IMR-90 (cell line): ENCODE results near the gene SNRNP25. TPM values are rescaled to one million over a fixed set of nuclear protein-coding genes. Genes with fewer than 3 reads are reported as not detected.

Experiments used
- ATAC-seq: fragments of 200-7000 bp; cut with Tn5 transposase; 2 replicates; pipeline ENCODE4 v1.9.1; 2020; ENCODE audit warnings: low read depth, mild to moderate bottlenecking, moderate library complexity
- BruUV-seq: library from RNA; stranded (reverse); fragments of 400-500 nt; replicated peaks from 2 replicates; lab custom pipeline; 2021; lab: Mats Ljungman, UMichigan
- CTCF ChIA-PET: fragments of 300-600 bp; formaldehyde crosslinking; extraction: SDS; loops from one replicate; lab custom pipeline; 2021; ENCODE audit warnings: antibody characterized with exemption; lab: Yijun Ruan, JAX
- POLR2A ChIA-PET: fragments of 300-600 bp; sonication (Branson Sonifier 250); formaldehyde crosslinking; loops from one replicate; lab custom pipeline; 2022; ENCODE audit warnings: antibody characterized with exemption; ENCODE audit not compliant: unreplicated experiment; lab: Charles Lee
- DNase-seq: peaks from one replicate; pipeline ENCODE4 v3.0.0; 2013
- H2AFZ ChIP-seq: replicated peaks from 2 replicates; pipeline ENCODE3; 2013; ENCODE audit warnings: low read length, mild to moderate bottlenecking; ENCODE audit not compliant: poor library complexity
- H2AK5ac ChIP-seq: 2 replicates; pipeline ENCODE4 v1.6.1; 2013; ENCODE audit warnings: low read depth, low read length, inconsistent platforms
- H2AK9ac ChIP-seq: replicated peaks from 2 replicates; pipeline ENCODE3; 2013; ENCODE audit warnings: mild to moderate bottlenecking, low read depth, low read length, moderate library complexity; ENCODE audit not compliant: poor library complexity
- H2BK120ac ChIP-seq: 2 replicates; pipeline ENCODE4 v1.6.1; 2013; ENCODE audit warnings: low read depth, low read length, inconsistent platforms
- H2BK15ac ChIP-seq: 3 replicates; pipeline ENCODE4 v1.6.1; 2013; ENCODE audit warnings: low read depth, low read length, inconsistent platforms
- H2BK20ac ChIP-seq: 2 replicates; pipeline ENCODE4 v1.6.1; 2013; ENCODE audit warnings: low read depth, mild to moderate bottlenecking, inconsistent platforms, low read length, moderate library complexity
- H2BK5ac ChIP-seq: 2 replicates; pipeline ENCODE4 v1.6.1; 2013; ENCODE audit warnings: mild to moderate bottlenecking, low read depth, low read length, inconsistent platforms; ENCODE audit not compliant: poor library complexity, severe bottlenecking
- H3K14ac ChIP-seq: replicated peaks from 2 replicates; pipeline ENCODE4 v1.6.1; 2013; ENCODE audit warnings: low read depth, low read length, inconsistent platforms
- H3K18ac ChIP-seq: 2 replicates; pipeline ENCODE4 v1.6.1; 2013; ENCODE audit warnings: low read depth, low read length, control low read depth
- H3K23ac ChIP-seq: 2 replicates; pipeline ENCODE4 v1.6.1; 2013; ENCODE audit warnings: low read depth, low read length, inconsistent platforms
- H3K27ac ChIP-seq: 2 replicates; pipeline ENCODE4 v1.5.1; 2013; ENCODE audit warnings: mild to moderate bottlenecking, control low read depth, low read length; ENCODE audit not compliant: insufficient read depth
- H3K27me3 ChIP-seq: 2 replicates; pipeline ENCODE4 v1.6.1; 2013; ENCODE audit warnings: low read length; ENCODE audit not compliant: control insufficient read depth, insufficient read depth
- H3K36me3 ChIP-seq: 2 replicates; pipeline ENCODE4 v1.6.1; 2013; ENCODE audit warnings: low read length, mixed read lengths; ENCODE audit not compliant: control insufficient read depth, insufficient read depth
- H3K4ac ChIP-seq: 2 replicates; pipeline ENCODE4 v1.6.1; 2013; ENCODE audit warnings: low read depth, low read length, inconsistent platforms
- H3K4me1 ChIP-seq: 2 replicates; pipeline ENCODE4 v1.6.1; 2013; ENCODE audit warnings: low read length, mixed read lengths; ENCODE audit not compliant: control insufficient read depth, insufficient read depth
- H3K4me2 ChIP-seq: 2 replicates; pipeline ENCODE4 v1.6.1; 2013; ENCODE audit warnings: low read depth, mild to moderate bottlenecking, control low read depth, low read length, moderate library complexity
- H3K4me3 ChIP-seq: 2 replicates; pipeline ENCODE4 v1.5.1; 2013; ENCODE audit warnings: low read depth, mild to moderate bottlenecking, control low read depth, low read length, moderate library complexity; ENCODE audit not compliant: insufficient read depth
- H3K56ac ChIP-seq: 2 replicates; pipeline ENCODE4 v1.6.1; 2013; ENCODE audit warnings: low read length, inconsistent platforms; ENCODE audit not compliant: insufficient read depth; ENCODE audit errors: extremely low read depth
- H3K79me1 ChIP-seq, 2 experiments: 2 replicates each; pipeline ENCODE4 v1.6.1; 2013; ENCODE audit warnings: low read length in 2 of 2, inconsistent platforms in 1 of 2, low read depth in 1 of 2
- H3K9ac ChIP-seq: 2 replicates; pipeline ENCODE4 v1.6.1; 2013; ENCODE audit warnings: low read depth, low read length, control low read depth
- H3K9me1 ChIP-seq: 2 replicates; pipeline ENCODE4 v1.6.1; 2013; ENCODE audit warnings: low read length, inconsistent platforms; ENCODE audit not compliant: insufficient read depth
- H3K9me3 ChIP-seq: 2 replicates; pipeline ENCODE4 v1.6.1; 2013; ENCODE audit warnings: low read length; ENCODE audit not compliant: control insufficient read depth, insufficient read depth
- H4K20me1 ChIP-seq: 2 replicates; pipeline ENCODE4 v1.6.1; 2013; ENCODE audit warnings: low read length, inconsistent platforms; ENCODE audit not compliant: insufficient read depth
- H4K5ac ChIP-seq: 2 replicates; pipeline ENCODE4 v1.6.1; 2013; ENCODE audit warnings: mild to moderate bottlenecking, low read depth, low read length, control low read depth
- H4K8ac ChIP-seq, 2 experiments: 2 replicates each; pipeline ENCODE4 v1.6.1; 2013; ENCODE audit warnings: low read depth in 2 of 2, low read length in 2 of 2, control low read depth in 1 of 2, inconsistent platforms in 1 of 2
- H4K91ac ChIP-seq: 2 replicates; pipeline ENCODE4 v1.6.1; 2013; ENCODE audit warnings: low read depth, low read length, inconsistent platforms; ENCODE audit not compliant: insufficient read depth
- BHLHE40 ChIP-seq: fragments of 150-350 bp; IDR thresholded peaks from 2 replicates; pipeline ENCODE4 v1.6.1; 2016; ENCODE audit warnings: mild to moderate bottlenecking, low read depth, low read length
- CEBPB ChIP-seq: IDR thresholded peaks from 2 replicates; pipeline ENCODE4 v1.6.1; 2012; ENCODE audit warnings: low read depth, low read length, improper control_type of control experiment
- CHD1 ChIP-seq: IDR thresholded peaks from 2 replicates; pipeline ENCODE4 v1.6.1; 2012; ENCODE audit warnings: low read depth, low read length, improper control_type of control experiment
- FOS ChIP-seq: fragments of 150-350 bp; IDR thresholded peaks from 2 replicates; pipeline ENCODE4 v1.6.1; 2016; ENCODE audit warnings: low read depth, low read length
- MAFK ChIP-seq: IDR thresholded peaks from 2 replicates; pipeline ENCODE4 v1.6.1; 2012; ENCODE audit warnings: low read depth, low read length, improper control_type of control experiment
- MXI1 ChIP-seq: IDR thresholded peaks from 2 replicates; pipeline ENCODE4 v1.6.1; 2012; ENCODE audit warnings: low read depth, mild to moderate bottlenecking, low read length, moderate library complexity, borderline replicate concordance
- POLR2A ChIP-seq: IDR thresholded peaks from 2 replicates; pipeline ENCODE4 v1.6.1; 2012; ENCODE audit warnings: mild to moderate bottlenecking, low read depth, low read length
- RAD21 ChIP-seq: IDR thresholded peaks from 2 replicates; pipeline ENCODE4 v1.6.1; 2012; ENCODE audit warnings: low read length, improper control_type of control experiment
- RCOR1 ChIP-seq: IDR thresholded peaks from 2 replicates; pipeline ENCODE4 v1.6.1; 2012; ENCODE audit warnings: mild to moderate bottlenecking, low read length, improper control_type of control experiment; ENCODE audit not compliant: insufficient replicate concordance
- SMC3 ChIP-seq: fragments of 150-350 bp; IDR thresholded peaks from 2 replicates; pipeline ENCODE4 v1.6.1; 2016; ENCODE audit warnings: low read depth, mild to moderate bottlenecking, antibody characterized with exemption, low read length, moderate library complexity
- WGBS, 2 experiments: methylation state at CpG; one replicate each; pipeline versions ENCODE4 v1.1.5 to v1.1.7; 2013; ENCODE audit warnings: missing lambda C conversion rate in 2 of 2; ENCODE audit not compliant: insufficient read length in 1 of 2; ENCODE audit errors: extremely low coverage in 2 of 2; 5-methylcytosine and 5-hydroxymethylcytosine counted together
- dilution Hi-C: fragments of 300-500 bp; cut with HindIII; formaldehyde crosslinking; loops from one replicate; pipeline ENCODE4 v1.14.3; 2018; ENCODE audit warnings: low sequenced_read_pairs; ENCODE audit not compliant: unreplicated experiment
- in situ Hi-C: fragments of 300-500 bp; cut with MboI; formaldehyde crosslinking; loops from 3 replicates; pipeline ENCODE4 v1.14.3; 2019; ENCODE audit warnings: low sequenced_read_pairs, inconsistent platforms, mixed read lengths
- intact Hi-C: fragments of 100-400 bp; cut with micrococcal nuclease; formaldehyde crosslinking; loops from 2 replicates; pipeline ENCODE4 v1.10.0; 2022
- polyA plus RNA-seq, 3 experiments: library from polyadenylated mRNA; depleted of rRNA; stranded (reverse); fragments of >200 nt; gene quantifications; 2 replicates each; pipeline ENCODE4 v1.2.3, GENCODE V29; 2012; ENCODE audit warnings: low replicate concordance in 1 of 3
- total RNA-seq: library from RNA; depleted of rRNA; stranded (reverse); fragments of >200 nt; gene quantifications from 2 replicates; pipeline ENCODE4 v1.2.3, GENCODE V29; 2012
- TF ChIP-seq, protein P1 (sequence below): fragments of 150-350 bp; IDR thresholded peaks from 2 replicates; pipeline ENCODE4 v1.6.1; 2017; ENCODE audit warnings: mild to moderate bottlenecking, antibody characterized with exemption, low read length, low read depth
- TF ChIP-seq, protein P2 (sequence below): fragments of 150-350 bp; IDR thresholded peaks from 2 replicates; pipeline ENCODE4 v1.6.1; 2016; ENCODE audit warnings: low read depth, mild to moderate bottlenecking, low read length, moderate library complexity, borderline replicate concordance
- TF ChIP-seq, protein P3 (sequence below): conservative IDR thresholded peaks from 2 replicates; pipeline ENCODE4 v1.5.1; 2012; ENCODE audit warnings: mild to moderate bottlenecking, low read depth, low read length, improper control_type of control experiment

The SNRNP25 gene
- total and polyA plus RNA-seq, 2 of the 4 experiments (the other 2 are of a cell fraction): 67.2 to 88.0 TPM

DNA sequence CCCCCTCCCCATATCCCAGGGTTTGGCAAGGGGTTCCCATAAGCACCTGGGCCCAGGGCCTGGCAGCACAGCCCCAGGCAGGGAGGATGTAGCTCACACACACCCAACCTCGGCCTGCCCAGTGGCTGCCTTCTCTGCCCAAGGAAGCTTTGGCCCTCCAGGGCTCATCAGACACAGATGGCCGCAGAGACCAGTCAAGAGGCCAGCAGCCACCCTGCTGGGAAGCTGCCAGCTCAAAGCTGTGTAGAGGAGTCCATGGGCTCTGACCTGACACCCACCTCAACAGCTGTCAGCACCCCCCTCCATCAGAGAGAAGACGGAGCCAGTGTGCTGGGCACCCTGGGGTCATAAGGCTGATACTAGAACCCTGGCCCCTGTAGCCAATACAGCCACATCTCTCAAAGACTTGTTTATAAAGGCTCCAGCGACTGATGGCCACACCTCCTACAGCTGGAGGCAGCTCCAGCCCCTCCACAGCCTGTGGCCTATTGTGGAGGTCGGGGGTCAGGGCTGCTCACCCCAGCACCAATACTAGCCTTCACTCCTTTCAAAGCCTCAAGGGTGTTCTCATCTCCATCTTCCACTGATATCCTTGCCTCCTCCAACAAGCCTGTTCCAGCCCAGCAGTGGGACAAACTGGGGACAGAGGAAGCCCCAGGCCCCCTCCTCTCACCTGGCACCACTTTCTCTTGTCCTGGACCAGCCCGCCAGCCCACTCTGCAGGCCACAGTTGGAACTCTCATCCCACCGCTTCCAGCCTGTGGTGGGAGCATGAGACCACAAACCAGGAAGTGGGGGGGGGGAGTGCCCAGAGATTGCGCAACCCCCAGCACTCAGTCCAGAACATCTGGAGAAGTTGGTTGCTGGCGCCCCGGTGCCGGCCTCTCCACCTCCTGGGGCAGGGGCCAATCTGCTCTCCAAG is 22.2 kb downstream of the SNRNP25 start:
- CTCF ChIA-PET: interaction anchor here (0.9 to 1.1 kb wide), 3 partner anchors 10 to 21 kb away, joined by 3 to 5 read pairs (median 4); no protein-coding TSS in a partner anchor
- H3K9ac ChIP-seq: peak overlapping the region; percentile 13; the same call in 1 of the 2 replicates
- TF ChIP-seq RAD21 (peak; percentile 40; the same call in 1 of the 2 replicates), POLR2A (no peak), MXI1 (no peak), CEBPB (peak; percentile 100), MAFK (no peak), SMC3 (peak; percentile 25; the same call in 1 of the 2 replicates), RCOR1 (no peak), BHLHE40 (no peak), FOS (no peak), CHD1 (no peak)
- TF ChIP-seq, protein P1, sequence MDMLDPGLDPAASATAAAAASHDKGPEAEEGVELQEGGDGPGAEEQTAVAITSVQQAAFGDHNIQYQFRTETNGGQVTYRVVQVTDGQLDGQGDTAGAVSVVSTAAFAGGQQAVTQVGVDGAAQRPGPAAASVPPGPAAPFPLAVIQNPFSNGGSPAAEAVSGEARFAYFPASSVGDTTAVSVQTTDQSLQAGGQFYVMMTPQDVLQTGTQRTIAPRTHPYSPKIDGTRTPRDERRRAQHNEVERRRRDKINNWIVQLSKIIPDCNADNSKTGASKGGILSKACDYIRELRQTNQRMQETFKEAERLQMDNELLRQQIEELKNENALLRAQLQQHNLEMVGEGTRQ: no peak; the same call in 1 of the 2 replicates
- TF ChIP-seq, protein P2, sequence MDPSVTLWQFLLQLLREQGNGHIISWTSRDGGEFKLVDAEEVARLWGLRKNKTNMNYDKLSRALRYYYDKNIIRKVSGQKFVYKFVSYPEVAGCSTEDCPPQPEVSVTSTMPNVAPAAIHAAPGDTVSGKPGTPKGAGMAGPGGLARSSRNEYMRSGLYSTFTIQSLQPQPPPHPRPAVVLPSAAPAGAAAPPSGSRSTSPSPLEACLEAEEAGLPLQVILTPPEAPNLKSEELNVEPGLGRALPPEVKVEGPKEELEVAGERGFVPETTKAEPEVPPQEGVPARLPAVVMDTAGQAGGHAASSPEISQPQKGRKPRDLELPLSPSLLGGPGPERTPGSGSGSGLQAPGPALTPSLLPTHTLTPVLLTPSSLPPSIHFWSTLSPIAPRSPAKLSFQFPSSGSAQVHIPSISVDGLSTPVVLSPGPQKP: no peak
- TF ChIP-seq, protein P3, sequence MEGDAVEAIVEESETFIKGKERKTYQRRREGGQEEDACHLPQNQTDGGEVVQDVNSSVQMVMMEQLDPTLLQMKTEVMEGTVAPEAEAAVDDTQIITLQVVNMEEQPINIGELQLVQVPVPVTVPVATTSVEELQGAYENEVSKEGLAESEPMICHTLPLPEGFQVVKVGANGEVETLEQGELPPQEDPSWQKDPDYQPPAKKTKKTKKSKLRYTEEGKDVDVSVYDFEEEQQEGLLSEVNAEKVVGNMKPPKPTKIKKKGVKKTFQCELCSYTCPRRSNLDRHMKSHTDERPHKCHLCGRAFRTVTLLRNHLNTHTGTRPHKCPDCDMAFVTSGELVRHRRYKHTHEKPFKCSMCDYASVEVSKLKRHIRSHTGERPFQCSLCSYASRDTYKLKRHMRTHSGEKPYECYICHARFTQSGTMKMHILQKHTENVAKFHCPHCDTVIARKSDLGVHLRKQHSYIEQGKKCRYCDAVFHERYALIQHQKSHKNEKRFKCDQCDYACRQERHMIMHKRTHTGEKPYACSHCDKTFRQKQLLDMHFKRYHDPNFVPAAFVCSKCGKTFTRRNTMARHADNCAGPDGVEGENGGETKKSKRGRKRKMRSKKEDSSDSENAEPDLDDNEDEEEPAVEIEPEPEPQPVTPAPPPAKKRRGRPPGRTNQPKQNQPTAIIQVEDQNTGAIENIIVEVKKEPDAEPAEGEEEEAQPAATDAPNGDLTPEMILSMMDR: peak; percentile 55

More for the DNA sequence above, 22.2 kb downstream of the SNRNP25 start:
- POLR2A ChIA-PET: no interaction called here
- no peaks in the 10 kb centered on the region for H3K27me3 ChIP-seq
- peak overlapping the region; percentile 77 to 82 for H4K8ac ChIP-seq
- DNase-seq (peak; percentile 86), ATAC-seq (peak; percentile 2)
- in situ Hi-C loops (no loop called here), intact Hi-C loops (no loop called here), dilution Hi-C loops (no loop called here)
- peak overlapping the region; percentile 64 for H3K23ac ChIP-seq
- H2BK15ac ChIP-seq: peak overlapping the region; percentile 51; the same call in 2 of the 3 replicates
- H3K36me3 ChIP-seq: peaks cover 12% of the 10 kb centered on the region
- BruUV-seq: no TSS peak
- peak overlapping the region; percentile 74 for H2BK5ac ChIP-seq
- peak overlapping the region; percentile 51 for H3K4me2 ChIP-seq
- peak overlapping the region; percentile 80 for H2BK20ac ChIP-seq
- no peaks in the 10 kb centered on the region for H3K9me3 ChIP-seq
- H2AK9ac ChIP-seq: peak overlapping the region; percentile 96
- peak overlapping the region; percentile 89 for H4K91ac ChIP-seq
- H3K4me3 ChIP-seq: no peak overlapping the region
- H2AFZ ChIP-seq: peak overlapping the region; percentile 74
- peak overlapping the region; percentile 87 for H3K27ac ChIP-seq
- H3K4ac ChIP-seq: peak overlapping the region; percentile 89
- peaks cover 20% of the 10 kb centered on the region for H4K20me1 ChIP-seq
- H3K14ac ChIP-seq: peak overlapping the region; percentile 73
- peaks cover 6 to 40% of the 10 kb centered on the region in 2 experiments for H3K79me1 ChIP-seq
- peak overlapping the region; percentile 48 for H3K18ac ChIP-seq
- H3K4me1 ChIP-seq: peaks cover 47% of the 10 kb centered on the region
- H4K5ac ChIP-seq: peak overlapping the region; percentile 59
- peak overlapping the region; percentile 82 for H2BK120ac ChIP-seq
- peak overlapping the region; percentile 87 for H2AK5ac ChIP-seq
- peak overlapping the region; percentile 81; the same call in 1 of the 2 replicates for H3K56ac ChIP-seq
- 0% methylated on average over 3 of the region's 11 CpGs; no CpG with 5 or more reads in 1 of the 2 experiments for WGBS, 2 experiments
- H3K9me1 ChIP-seq: peaks cover 17% of the 10 kb centered on the region
